K562 (cell line): ENCODE measurements around the gene SYMPK. TPM values are rescaled to one million over a fixed set of nuclear protein-coding genes. Genes with fewer than 3 reads are reported as not detected.

Experiments
- ATAC-seq: fragments of 200-7000 bp; cut with Tn5 transposase; 3 replicates; pipeline ENCODE4 v1.9.1; 2020; ENCODE audit warnings: moderate library complexity
- BruUV-seq: library from RNA; stranded (reverse); fragments of 400-500 nt; replicated peaks from 2 replicates; lab custom pipeline; 2021; lab: Mats Ljungman, UMichigan
- CTCF ChIA-PET: fragments of 300-600 bp; formaldehyde crosslinking; extraction: SDS; loops from one replicate; lab custom pipeline; 2021; ENCODE audit warnings: low intra/inter-chr PET ratio; lab: Yijun Ruan, JAX
- POLR2A ChIA-PET: fragments of 300-600, 350-650 bp; sonication (Branson Sonifier 250); formaldehyde crosslinking; extraction: SDS; loops from one replicate; lab custom pipeline; 2021; ENCODE audit warnings: antibody characterized with exemption, inconsistent platforms; lab: Yijun Ruan, JAX
- DNase-seq, 4 experiments: peaks; one replicate each; pipeline versions ENCODE4 v3.0.0 to v3.0.0-alpha.2; 2011 to 2018; ENCODE audit warnings: low spot score in 3 of 4, mixed read lengths in 3 of 4; ENCODE audit errors: extremely low read depth in 1 of 4
- FAIRE-seq: peaks from 2 replicates; lab custom pipeline; 2011; peaks lifted over from hg19 to GRCh38; lab: Jason Lieb, UNC
- H2AFZ ChIP-seq: 2 replicates; pipeline ENCODE4 v1.6.0; 2011; ENCODE audit warnings: low read depth, low read length, control low read depth, inconsistent platforms
- H3K27ac ChIP-seq: fragments of 200-600 bp; 3 replicates; pipeline ENCODE4 v1.8.0; 2011; ENCODE audit warnings: low read depth, mild to moderate bottlenecking, control low read depth, inconsistent platforms, low read length, moderate library complexity, mixed read lengths; ENCODE audit errors: extremely low read depth
- H3K27me3 ChIP-seq, 2 experiments: fragments of 300-600 bp in 1 of 2; 2 replicates in 1 of 2; 3 replicates in 1 of 2; pipeline versions ENCODE4 v1.6.0 to v1.8.0; 2011; ENCODE audit warnings: inconsistent platforms in 2 of 2, low read length in 2 of 2, mild to moderate bottlenecking in 1 of 2, mixed read lengths in 1 of 2, moderate library complexity in 1 of 2; ENCODE audit not compliant: control insufficient read depth in 2 of 2, insufficient read depth in 2 of 2
- H3K36me3 ChIP-seq: fragments of 300-600 bp; 3 replicates; pipeline ENCODE4 v1.8.0; 2011; ENCODE audit warnings: mild to moderate bottlenecking, low read length, inconsistent platforms; ENCODE audit not compliant: control insufficient read depth, insufficient read depth
- H3K4me1 ChIP-seq, 2 experiments: fragments of 200-600 bp in 1 of 2; replicated peaks in 1 of 2; 2 replicates in 1 of 2; 3 replicates in 1 of 2; pipeline versions ENCODE4 v1.5.1 to v1.8.0; 2011; ENCODE audit warnings: inconsistent platforms in 2 of 2, low read length in 2 of 2, mild to moderate bottlenecking in 1 of 2, mixed read lengths in 1 of 2, moderate library complexity in 1 of 2; ENCODE audit not compliant: control insufficient read depth in 2 of 2, insufficient read depth in 2 of 2
- H3K4me2 ChIP-seq: 2 replicates; pipeline ENCODE4 v1.6.1; 2011; ENCODE audit warnings: low read length, control low read depth, inconsistent platforms, mixed read lengths; ENCODE audit not compliant: insufficient read depth
- H3K4me3 ChIP-seq: fragments of 200-600 bp; sonication (generic), shearing (Covaris generic); 2 replicates; pipeline ENCODE4 v1.5.1; 2016; ENCODE audit warnings: control low read depth, inconsistent platforms
- H3K79me2 ChIP-seq: fragments of 200-600 bp; 3 replicates; pipeline ENCODE4 v1.8.0; 2011; ENCODE audit warnings: low read length, inconsistent platforms; ENCODE audit not compliant: control insufficient read depth, insufficient read depth
- H3K9ac ChIP-seq, 2 experiments: 2 replicates each; pipeline versions ENCODE4 v1.6.0 to v1.6.1; 2011; ENCODE audit warnings: low read depth in 2 of 2, low read length in 2 of 2, control low read depth in 1 of 2, inconsistent platforms in 1 of 2, mild to moderate bottlenecking in 1 of 2, mixed read lengths in 1 of 2; ENCODE audit not compliant: insufficient read depth in 1 of 2
- H3K9me1 ChIP-seq: one replicate; pipeline ENCODE4 v1.6.0; 2011; ENCODE audit warnings: inconsistent platforms, mild to moderate bottlenecking, low read length, moderate library complexity; ENCODE audit not compliant: control insufficient read depth, insufficient read depth
- H3K9me3 ChIP-seq: replicated peaks from 2 replicates; pipeline ENCODE4 v1.5.1; 2011; ENCODE audit warnings: low read depth, low read length, inconsistent platforms; ENCODE audit not compliant: control insufficient read depth, insufficient read depth
- H4K20me1 ChIP-seq: replicated peaks from 2 replicates; pipeline ENCODE4 v1.6.1; 2011; ENCODE audit warnings: low read length, inconsistent platforms, mixed read lengths; ENCODE audit not compliant: control insufficient read depth, insufficient read depth
- AFF1 ChIP-seq, 2 experiments: fragments of 450-650 bp; IDR thresholded peaks; 2 replicates each; pipeline ENCODE4 v1.6.1; 2018; ENCODE audit warnings: mild to moderate bottlenecking in 2 of 2, low read depth in 1 of 2; ENCODE audit not compliant: partially characterized antibody in 2 of 2
- E2F5 ChIP-seq: sonication (generic); formaldehyde crosslinking; IDR thresholded peaks from 2 replicates; pipeline ENCODE4 v1.8.0; 2022; ENCODE audit warnings: mild to moderate bottlenecking, missing genetic modification reagents
- TCF15 ChIP-seq: fragments of 250-450 bp; sonication (Bioruptor Pico); IDR thresholded peaks from 2 replicates; pipeline ENCODE4 v1.8.0; 2022; ENCODE audit warnings: moderate library complexity, mild to moderate bottlenecking, inconsistent platforms
- WGBS: fragments of 100-300 bp; shearing (Covaris generic); methylation state at CpG from one replicate; pipeline ENCODE4 v1.1.6; 2016; ENCODE audit warnings: low coverage, mixed read lengths; ENCODE audit not compliant: insufficient coverage; ENCODE audit errors: missing lambda C conversion rate; 5-methylcytosine and 5-hydroxymethylcytosine counted together
- in situ Hi-C: fragments of 300-500 bp; cut with MboI; formaldehyde crosslinking; loops from 4 replicates; pipeline ENCODE4 v1.15.0; 2018; ENCODE audit warnings: inconsistent platforms, mixed read lengths
- intact Hi-C: fragments of 100-400 bp; cut with micrococcal nuclease; formaldehyde crosslinking; loops from 2 replicates; pipeline ENCODE4 v1.14.2; 2022
- polyA plus RNA-seq, 8 experiments: library from polyadenylated mRNA; depleted of rRNA in 4 of 8; stranded (reverse) in 5 of 8; unstranded in 3 of 8; fragments of >200 nt; fragmentation: Nextera tagmentation in 2 of 8; fragmentation: Illumina TruSeq in 1 of 8; extraction: Ambion mirVana in 2 of 8; extraction: Trizol in 1 of 8; gene quantifications; 2 replicates each; pipeline versions ENCODE4 v1.2.1 to v1.2.3, GENCODE V29; 2011 to 2014; ENCODE audit warnings: inconsistent platforms in 1 of 8, missing spikeins in 1 of 8
- total RNA-seq, 7 experiments: library from RNA; depleted of rRNA in 6 of 7; stranded (reverse); fragments of >200 nt in 6 of 7; fragmentation: Illumina TruSeq in 2 of 7; extraction: Trizol in 2 of 7; gene quantifications; 2 replicates each; pipeline versions ENCODE4 v1.2.1 to v1.2.3, GENCODE V29; 2011 to 2021; ENCODE audit warnings: low replicate concordance in 1 of 7

The SYMPK gene
- total and polyA plus RNA-seq, 9 of the 15 experiments (the other 6 are each of a cell fraction or from before 2014, with no cell fraction given), result 0.73 to 95.5 (median 58.4) TPM

GRCh38 chr19:45895519-45895972 lies 32.6 kb upstream of the SYMPK start:
- ATAC-seq, result no peak
- H3K9me3 ChIP-seq, result no peaks in the 10 kb centered on the region
- CTCF ChIA-PET, result no interaction called here
- no peaks in the 10 kb centered on the region for H4K20me1 ChIP-seq
- FAIRE-seq, result no peak
- no peak overlapping the region for H2AFZ ChIP-seq
- no TSS peak for BruUV-seq
- H3K4me2 ChIP-seq, result no peak overlapping the region
- no peak for DNase-seq
- no peak overlapping the region for H3K27ac ChIP-seq
- H3K4me3 ChIP-seq, result no peak overlapping the region
- no peaks in the 10 kb centered on the region for H3K27me3 ChIP-seq
- POLR2A ChIA-PET, result no interaction called here
- no peaks in the 10 kb centered on the region for H3K9me1 ChIP-seq
- 0 out of 4 replicates have a peak overlapping the region, but pooled peaks of 1 of the 2 experiments have one; percentile 20 for H3K9ac ChIP-seq
- in situ Hi-C loops, result no loop called here
- 69% methylated on average over 9 of the region's 9 CpGs for whole genome bisulfite sequencing
- H3K79me2 ChIP-seq, result peaks cover 5% of the 10 kb centered on the region; the same call in 2 of the 3 replicates
- H3K36me3 ChIP-seq, result peaks cover 30% of the 10 kb centered on the region
- no peak for TF ChIP-seq E2F5 (CRISPR knock-in tag)
- H3K4me1 ChIP-seq, result peaks cover under 1 to 3% of the 10 kb centered on the region in 2 experiments; a peak in 3 of 5 replicates
- intact Hi-C loops, result no loop called here

GRCh38 chr19:45890877-45891276 lies 27.9 kb upstream of the SYMPK start:
- Histone ChIP-seq H3K9ac (no peak overlapping the region), H3K9me3 (no peaks in the 10 kb centered on the region), H3K9me1 (no peaks in the 10 kb centered on the region), H3K79me2 (no peaks in the 10 kb centered on the region; the same call in 2 of the 3 replicates), H3K4me2 (no peak overlapping the region), H3K4me1 (peaks cover 15 to 23% of the 10 kb centered on the region in 2 experiments; a peak in 4 of 5 replicates), H3K27me3 (no peaks in the 10 kb centered on the region), H3K36me3 (peaks cover 5% of the 10 kb centered on the region; the same call in 1 of the 3 replicates), H4K20me1 (no peaks in the 10 kb centered on the region), H3K27ac (no peak overlapping the region), H2AFZ (no peak overlapping the region), H3K4me3 (no peak overlapping the region)
- intact Hi-C loops (no loop called here), in situ Hi-C loops (no loop called here)
- no TSS peak for BruUV-seq
- ChIA-PET POLR2A (interaction anchor here (0.8 kb wide), 1 partner anchor 10 kb away, joined by 3 read pairs; no protein-coding TSS in a partner anchor), CTCF (no interaction called here)
- ATAC-seq (no peak), DNase-seq (no peak), FAIRE-seq (no peak)
- 100% methylated on average over 5 of the region's 17 CpGs for WGBS
- TF ChIP-seq AFF1 (IDR thresholded peaks at IDR 0.05; ENCODE audit: low read depth in 1 of 2, partially characterized antibody in 2 of 2) (no peak), TCF15 (CRISPR knock-in tag) (no peak)
